ENCODE data around the gene RRP8.

DNA sequence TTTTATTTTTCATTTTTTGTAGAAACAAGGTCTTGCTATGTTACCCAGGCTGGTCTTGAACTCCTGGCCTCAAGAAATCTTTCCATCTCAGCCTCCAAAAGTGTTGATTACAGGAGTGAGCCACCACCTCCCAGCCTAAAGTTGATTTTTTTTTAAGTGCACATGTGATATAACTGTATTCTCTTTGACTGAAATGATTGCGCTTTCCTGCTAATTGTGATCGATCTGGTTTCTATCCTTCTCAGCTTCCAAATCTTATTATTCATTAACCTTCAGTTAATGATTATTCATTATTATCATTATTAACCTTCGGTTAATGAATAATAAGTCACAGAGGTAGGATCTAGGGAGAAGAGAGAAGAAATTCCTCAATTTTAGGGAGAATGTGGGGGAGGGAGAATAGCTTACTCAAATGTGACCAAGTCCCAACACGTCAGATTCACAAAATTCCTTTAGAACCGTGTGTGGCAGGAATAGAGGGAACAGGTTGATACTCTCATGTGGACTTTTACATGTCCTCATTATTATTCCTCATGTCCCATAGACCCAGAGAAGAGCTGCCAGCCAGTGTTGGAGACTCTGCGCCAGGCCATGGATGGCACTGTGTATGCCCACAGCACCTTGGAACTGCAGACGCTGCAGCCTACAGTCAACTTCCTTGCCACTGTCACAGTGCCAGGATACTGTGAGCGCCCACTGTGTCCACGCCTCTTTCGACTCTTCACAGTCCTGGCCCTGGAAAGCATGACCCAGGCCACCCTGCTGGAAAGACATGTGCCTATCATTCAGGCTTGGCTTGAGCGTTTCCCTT lies 47.1 kb downstream of the RRP8 start:
- TF ChIP-seq, protein P1, sequence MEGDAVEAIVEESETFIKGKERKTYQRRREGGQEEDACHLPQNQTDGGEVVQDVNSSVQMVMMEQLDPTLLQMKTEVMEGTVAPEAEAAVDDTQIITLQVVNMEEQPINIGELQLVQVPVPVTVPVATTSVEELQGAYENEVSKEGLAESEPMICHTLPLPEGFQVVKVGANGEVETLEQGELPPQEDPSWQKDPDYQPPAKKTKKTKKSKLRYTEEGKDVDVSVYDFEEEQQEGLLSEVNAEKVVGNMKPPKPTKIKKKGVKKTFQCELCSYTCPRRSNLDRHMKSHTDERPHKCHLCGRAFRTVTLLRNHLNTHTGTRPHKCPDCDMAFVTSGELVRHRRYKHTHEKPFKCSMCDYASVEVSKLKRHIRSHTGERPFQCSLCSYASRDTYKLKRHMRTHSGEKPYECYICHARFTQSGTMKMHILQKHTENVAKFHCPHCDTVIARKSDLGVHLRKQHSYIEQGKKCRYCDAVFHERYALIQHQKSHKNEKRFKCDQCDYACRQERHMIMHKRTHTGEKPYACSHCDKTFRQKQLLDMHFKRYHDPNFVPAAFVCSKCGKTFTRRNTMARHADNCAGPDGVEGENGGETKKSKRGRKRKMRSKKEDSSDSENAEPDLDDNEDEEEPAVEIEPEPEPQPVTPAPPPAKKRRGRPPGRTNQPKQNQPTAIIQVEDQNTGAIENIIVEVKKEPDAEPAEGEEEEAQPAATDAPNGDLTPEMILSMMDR (IDR thresholded peaks at IDR 0.05; ENCODE audit: low read depth, low read length) = no peak
- TF ChIP-seq EZH2phosphoT487 (IDR thresholded peaks at IDR 0.05; ENCODE audit: low read depth) = no peak
